ENCODE data around the gene LRRC59.

GRCh38 chr17:50344731-50345365 is 52.5 kb downstream of the LRRC59 start:
- TF ChIP-seq, protein P1, sequence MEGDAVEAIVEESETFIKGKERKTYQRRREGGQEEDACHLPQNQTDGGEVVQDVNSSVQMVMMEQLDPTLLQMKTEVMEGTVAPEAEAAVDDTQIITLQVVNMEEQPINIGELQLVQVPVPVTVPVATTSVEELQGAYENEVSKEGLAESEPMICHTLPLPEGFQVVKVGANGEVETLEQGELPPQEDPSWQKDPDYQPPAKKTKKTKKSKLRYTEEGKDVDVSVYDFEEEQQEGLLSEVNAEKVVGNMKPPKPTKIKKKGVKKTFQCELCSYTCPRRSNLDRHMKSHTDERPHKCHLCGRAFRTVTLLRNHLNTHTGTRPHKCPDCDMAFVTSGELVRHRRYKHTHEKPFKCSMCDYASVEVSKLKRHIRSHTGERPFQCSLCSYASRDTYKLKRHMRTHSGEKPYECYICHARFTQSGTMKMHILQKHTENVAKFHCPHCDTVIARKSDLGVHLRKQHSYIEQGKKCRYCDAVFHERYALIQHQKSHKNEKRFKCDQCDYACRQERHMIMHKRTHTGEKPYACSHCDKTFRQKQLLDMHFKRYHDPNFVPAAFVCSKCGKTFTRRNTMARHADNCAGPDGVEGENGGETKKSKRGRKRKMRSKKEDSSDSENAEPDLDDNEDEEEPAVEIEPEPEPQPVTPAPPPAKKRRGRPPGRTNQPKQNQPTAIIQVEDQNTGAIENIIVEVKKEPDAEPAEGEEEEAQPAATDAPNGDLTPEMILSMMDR (IDR thresholded peaks at IDR 0.05) = no peak
- TF ChIP-seq EZH2 (IDR thresholded peaks at IDR 0.05; ENCODE audit: borderline replicate concordance, insufficient read depth, low read depth, low read length, poor library complexity, severe bottlenecking) = no peak

All from B cell (primary cell).